ENCODE data around the gene BEND7.

BEND7 gene

GRCh38 chr10:13514296-13514695, 14.5 kb downstream of the BEND7 start:
- Histone ChIP-seq H3K4me1 (ENCODE audit: insufficient read depth, low read length) (peaks cover 6% of the 10 kb centered on the region), H3K36me3 (ENCODE audit: insufficient read depth, low read length) (peaks cover 6% of the 10 kb centered on the region), H3K27me3 (ENCODE audit: insufficient read depth, low read length) (no peaks in the 10 kb centered on the region), H3K9me3 (ENCODE audit: low read length) (no peaks in the 10 kb centered on the region), H2AFZ (ENCODE audit: low read depth, low read length) (no peak overlapping the region), H3K4me3 (ENCODE audit: low read length) (no peak overlapping the region)

- Histone ChIP-seq H3K36me3 (ENCODE audit: insufficient read depth, low read length) (peaks cover 2% of the 10 kb centered on the region), H3K4me3 (ENCODE audit: low read length) (no peak overlapping the region), H3K9me3 (ENCODE audit: low read length) (no peaks in the 10 kb centered on the region), H3K4me1 (ENCODE audit: insufficient read depth, low read length) (peaks cover 6% of the 10 kb centered on the region), H3K27me3 (ENCODE audit: insufficient read depth, low read length) (no peaks in the 10 kb centered on the region), H2AFZ (ENCODE audit: low read depth, low read length) (no peak overlapping the region)
Observed at GRCh38 chr10:13512564-13512963, 16.2 kb downstream of the BEND7 start.

DNA sequence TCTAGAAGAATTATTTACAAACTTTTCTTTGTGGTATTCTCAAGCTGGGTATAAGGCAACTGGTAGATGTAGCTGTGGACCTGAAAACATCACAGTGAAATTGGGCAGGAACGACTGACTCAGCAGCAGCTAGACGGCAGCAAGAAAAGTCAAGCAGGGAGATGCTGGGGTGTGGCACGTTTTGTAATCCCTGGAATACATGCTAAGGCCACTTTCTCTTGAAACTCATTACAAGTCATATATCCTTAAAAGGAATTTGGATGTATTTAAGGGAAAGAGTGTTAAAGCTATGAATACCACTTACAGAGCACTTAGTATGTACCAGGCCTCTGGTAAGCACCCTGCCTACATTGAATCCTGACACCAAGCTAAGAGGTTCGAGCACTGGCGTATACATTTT, 17.4 kb downstream of the BEND7 start:
- no peak overlapping the region for H3K4me3 ChIP-seq (ENCODE audit: low read length)
- no peaks in the 10 kb centered on the region for H3K27me3 ChIP-seq (ENCODE audit: insufficient read depth, low read length)
- no peak overlapping the region for H2AFZ ChIP-seq (ENCODE audit: low read depth, low read length)
- H3K36me3 ChIP-seq (ENCODE audit: insufficient read depth, low read length), result peaks cover 2% of the 10 kb centered on the region
- H3K9me3 ChIP-seq (ENCODE audit: low read length), result no peaks in the 10 kb centered on the region
- peaks cover 6% of the 10 kb centered on the region for H3K4me1 ChIP-seq (ENCODE audit: insufficient read depth, low read length)

DNA sequence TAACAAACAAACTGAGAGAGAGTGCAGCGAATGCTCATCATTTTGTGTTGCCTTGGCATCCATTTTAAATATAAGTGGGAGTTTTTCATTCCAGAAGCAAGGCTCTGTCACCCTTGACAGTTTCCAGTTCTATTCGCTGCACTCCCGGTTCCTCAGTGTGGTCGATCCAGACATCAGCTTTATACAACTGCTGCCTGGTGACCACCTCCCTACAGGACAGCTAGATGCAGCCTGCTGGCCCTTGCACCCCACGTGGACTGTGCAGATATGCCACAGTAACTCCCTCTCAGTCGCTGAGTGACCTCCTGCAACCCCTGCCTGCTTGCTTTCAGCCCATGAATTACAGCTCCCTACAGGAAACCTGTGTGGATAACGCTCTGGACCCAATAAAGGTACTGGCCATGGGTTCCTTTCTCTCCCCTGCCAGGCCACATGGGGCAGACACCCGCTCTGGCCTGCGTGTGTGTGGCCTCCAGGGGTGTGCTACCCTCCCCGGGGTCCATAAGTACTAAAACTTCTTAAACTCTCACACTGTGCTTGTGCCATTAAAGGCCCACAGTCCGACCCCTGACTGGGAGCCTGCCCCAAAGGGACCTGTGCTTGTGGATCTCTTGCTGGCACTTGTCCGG, 23.6 kb downstream of the BEND7 start:
- H3K4me3 ChIP-seq (ENCODE audit: low read length), result no peak overlapping the region
- peaks cover 6% of the 10 kb centered on the region for H3K36me3 ChIP-seq (ENCODE audit: insufficient read depth, low read length)
- H3K27me3 ChIP-seq (ENCODE audit: insufficient read depth, low read length), result no peaks in the 10 kb centered on the region
- H3K4me1 ChIP-seq (ENCODE audit: insufficient read depth, low read length), result peaks cover 8% of the 10 kb centered on the region
- peaks cover 1% of the 10 kb centered on the region for H3K9me3 ChIP-seq (ENCODE audit: low read length)
- H2AFZ ChIP-seq (ENCODE audit: low read depth, low read length), result no peak overlapping the region

DNA sequence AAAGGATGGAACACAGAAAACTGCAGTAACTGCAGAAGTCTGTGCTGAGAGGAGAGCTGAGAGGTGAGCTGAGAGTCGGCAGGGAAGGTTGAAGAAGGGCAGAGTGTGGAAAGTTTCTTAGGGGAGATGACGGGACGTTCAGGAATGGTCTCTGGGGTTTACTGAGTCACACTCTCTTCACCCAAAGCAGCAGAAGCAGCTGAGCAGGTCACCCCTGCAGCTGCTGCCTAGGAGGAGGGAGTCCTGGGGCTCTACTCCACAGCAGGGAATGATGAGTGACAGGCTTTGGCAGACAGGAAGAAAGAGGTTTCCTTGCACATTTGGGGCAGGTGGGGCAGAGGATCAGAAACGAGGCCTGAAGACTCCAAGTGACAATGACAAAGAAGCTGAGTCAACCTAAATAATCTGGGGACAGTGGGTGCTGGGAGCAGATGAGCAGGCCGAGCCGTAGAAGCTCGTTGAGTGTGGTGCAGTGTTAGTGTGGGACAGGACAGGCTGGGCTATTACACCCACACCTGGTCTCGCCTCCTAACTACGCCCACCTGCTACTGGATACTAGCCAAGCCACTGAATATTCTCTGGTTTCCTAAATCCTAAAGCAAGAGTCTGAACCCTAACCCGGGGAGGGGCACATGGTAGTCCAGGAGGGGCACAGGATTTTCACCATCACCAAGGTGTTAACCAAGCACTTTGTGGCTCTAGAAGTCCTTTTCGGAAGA, 24.9 kb downstream of the BEND7 start:
- H3K4me1 ChIP-seq (ENCODE audit: insufficient read depth, low read length), result peaks cover 8% of the 10 kb centered on the region
- H3K27me3 ChIP-seq (ENCODE audit: insufficient read depth, low read length), result no peaks in the 10 kb centered on the region
- H3K4me3 ChIP-seq (ENCODE audit: low read length), result no peak overlapping the region
- H2AFZ ChIP-seq (ENCODE audit: low read depth, low read length), result no peak overlapping the region
- peaks cover 1% of the 10 kb centered on the region for H3K9me3 ChIP-seq (ENCODE audit: low read length)
- peaks cover 12% of the 10 kb centered on the region for H3K36me3 ChIP-seq (ENCODE audit: insufficient read depth, low read length)

DNA sequence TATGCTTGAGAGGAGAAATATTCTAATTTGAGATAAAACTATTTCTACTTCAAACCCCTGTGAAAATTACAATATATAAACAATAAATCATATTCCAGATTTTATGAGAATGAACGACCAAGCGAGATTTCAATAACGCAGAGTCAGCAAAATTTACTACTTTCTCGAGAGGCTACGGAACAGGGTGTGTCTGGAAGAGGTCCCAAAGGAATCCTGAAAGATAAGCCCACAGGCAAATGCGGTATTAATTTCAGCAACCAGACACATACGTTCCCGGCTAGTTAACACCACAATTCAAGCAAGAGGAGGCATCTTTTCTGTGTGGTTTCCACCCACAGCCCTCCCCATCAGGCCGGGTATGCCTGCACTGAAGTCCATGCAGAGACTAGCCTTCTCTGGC, 26.4 kb downstream of the BEND7 start:
- Histone ChIP-seq H3K4me3 (ENCODE audit: low read length) (no peak overlapping the region), H3K27me3 (ENCODE audit: insufficient read depth, low read length) (no peaks in the 10 kb centered on the region), H2AFZ (ENCODE audit: low read depth, low read length) (no peak overlapping the region), H3K9me3 (ENCODE audit: low read length) (peaks cover 1% of the 10 kb centered on the region), H3K4me1 (ENCODE audit: insufficient read depth, low read length) (peaks cover 10% of the 10 kb centered on the region), H3K36me3 (ENCODE audit: insufficient read depth, low read length) (peaks cover 15% of the 10 kb centered on the region)

DNA sequence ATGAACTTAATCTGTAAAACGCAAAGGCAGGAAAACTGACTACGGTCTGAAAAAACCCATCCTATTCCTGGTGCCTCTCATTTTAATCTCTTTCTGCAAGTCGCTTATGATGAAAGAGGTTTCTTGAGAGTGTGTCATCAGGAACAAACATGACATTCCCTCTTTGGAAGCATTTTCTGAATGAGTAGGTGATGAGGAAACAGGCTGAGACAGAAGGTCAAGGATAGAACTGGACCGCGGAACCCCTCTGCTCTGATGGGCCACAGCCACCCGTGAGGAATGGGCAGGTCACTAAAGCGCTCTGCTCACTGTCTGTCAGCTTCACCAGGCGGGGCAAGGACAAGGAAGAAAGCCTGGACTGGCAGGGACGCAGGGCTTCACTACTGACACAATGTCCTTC, 28.6 kb downstream of the BEND7 start:
- no peaks in the 10 kb centered on the region for H3K27me3 ChIP-seq (ENCODE audit: insufficient read depth, low read length)
- H2AFZ ChIP-seq (ENCODE audit: low read depth, low read length), result no peak overlapping the region
- H3K4me1 ChIP-seq (ENCODE audit: insufficient read depth, low read length), result peaks cover 21% of the 10 kb centered on the region
- H3K36me3 ChIP-seq (ENCODE audit: insufficient read depth, low read length), result peaks cover 20% of the 10 kb centered on the region
- peaks cover 1% of the 10 kb centered on the region for H3K9me3 ChIP-seq (ENCODE audit: low read length)
- no peak overlapping the region for H3K4me3 ChIP-seq (ENCODE audit: low read length)

DNA sequence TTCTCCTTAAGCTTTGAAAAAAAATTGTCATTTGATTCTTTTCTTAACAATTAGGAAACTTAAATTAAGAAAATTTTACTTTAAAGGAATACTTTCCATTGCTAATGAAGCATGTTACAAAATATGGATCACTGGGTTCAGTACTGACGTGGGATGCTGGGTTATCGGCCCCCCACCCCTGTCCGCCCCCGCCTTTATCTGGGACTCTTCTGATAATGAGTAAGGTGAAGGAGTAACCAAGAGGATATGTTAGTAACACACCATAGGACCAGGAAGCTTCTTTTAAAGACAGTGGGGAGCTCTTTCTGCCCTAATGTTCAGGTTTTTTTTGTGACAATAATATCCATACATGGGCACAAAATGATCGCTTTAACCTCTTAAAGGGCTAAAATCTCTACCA, 29.7 kb downstream of the BEND7 start:
- H3K4me3 ChIP-seq (ENCODE audit: low read length), result no peak overlapping the region
- no peaks in the 10 kb centered on the region for H3K27me3 ChIP-seq (ENCODE audit: insufficient read depth, low read length)
- H3K4me1 ChIP-seq (ENCODE audit: insufficient read depth, low read length), result peaks cover 16% of the 10 kb centered on the region
- peaks cover 20% of the 10 kb centered on the region for H3K36me3 ChIP-seq (ENCODE audit: insufficient read depth, low read length)
- H2AFZ ChIP-seq (ENCODE audit: low read depth, low read length), result no peak overlapping the region
- peaks cover 1% of the 10 kb centered on the region for H3K9me3 ChIP-seq (ENCODE audit: low read length)

DNA sequence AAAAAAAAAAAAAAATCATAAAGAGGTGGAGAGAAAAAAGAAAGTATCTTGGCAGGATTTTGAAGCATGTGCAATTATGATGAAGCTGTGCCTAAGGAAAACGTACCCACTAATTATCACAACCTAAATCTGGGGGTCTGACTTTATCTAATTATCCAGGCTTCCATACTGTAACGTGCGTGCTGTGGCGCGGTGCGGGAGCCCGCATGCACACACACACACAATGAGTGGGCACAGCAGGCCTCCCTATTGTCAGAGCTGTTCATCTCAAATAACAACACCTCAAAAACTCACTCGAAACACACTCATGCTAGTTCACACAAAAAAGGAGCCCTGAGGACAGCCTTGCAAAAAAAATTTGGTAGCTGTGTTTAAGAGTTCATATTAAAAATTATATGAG, 31.9 kb downstream of the BEND7 start:
- Histone ChIP-seq H3K36me3 (ENCODE audit: insufficient read depth, low read length) (peaks cover 27% of the 10 kb centered on the region), H2AFZ (ENCODE audit: low read depth, low read length) (no peak overlapping the region), H3K27me3 (ENCODE audit: insufficient read depth, low read length) (no peaks in the 10 kb centered on the region), H3K4me3 (ENCODE audit: low read length) (no peak overlapping the region), H3K4me1 (ENCODE audit: insufficient read depth, low read length) (peaks cover 16% of the 10 kb centered on the region), H3K9me3 (ENCODE audit: low read length) (peaks cover 1% of the 10 kb centered on the region)

DNA sequence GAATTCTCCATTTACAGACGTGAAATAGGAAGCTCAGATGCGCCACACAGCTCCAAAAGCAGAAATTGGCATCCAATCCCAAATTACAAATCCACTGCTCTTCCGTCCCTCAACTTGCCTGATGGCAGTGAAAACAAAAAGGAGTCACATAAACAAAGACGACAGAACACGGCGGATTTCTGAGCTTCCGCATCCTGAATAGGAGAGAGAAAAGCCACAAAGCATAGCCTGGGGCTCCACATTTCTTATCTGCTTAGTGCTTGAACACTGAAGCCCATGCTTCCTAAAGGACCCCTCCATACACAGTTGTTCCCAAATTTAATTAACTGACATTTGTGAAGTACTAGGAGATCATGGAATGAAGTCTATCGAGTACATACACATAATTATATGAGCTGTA, 32.6 kb downstream of the BEND7 start:
- no peaks in the 10 kb centered on the region for H3K27me3 ChIP-seq (ENCODE audit: insufficient read depth, low read length)

DNA sequence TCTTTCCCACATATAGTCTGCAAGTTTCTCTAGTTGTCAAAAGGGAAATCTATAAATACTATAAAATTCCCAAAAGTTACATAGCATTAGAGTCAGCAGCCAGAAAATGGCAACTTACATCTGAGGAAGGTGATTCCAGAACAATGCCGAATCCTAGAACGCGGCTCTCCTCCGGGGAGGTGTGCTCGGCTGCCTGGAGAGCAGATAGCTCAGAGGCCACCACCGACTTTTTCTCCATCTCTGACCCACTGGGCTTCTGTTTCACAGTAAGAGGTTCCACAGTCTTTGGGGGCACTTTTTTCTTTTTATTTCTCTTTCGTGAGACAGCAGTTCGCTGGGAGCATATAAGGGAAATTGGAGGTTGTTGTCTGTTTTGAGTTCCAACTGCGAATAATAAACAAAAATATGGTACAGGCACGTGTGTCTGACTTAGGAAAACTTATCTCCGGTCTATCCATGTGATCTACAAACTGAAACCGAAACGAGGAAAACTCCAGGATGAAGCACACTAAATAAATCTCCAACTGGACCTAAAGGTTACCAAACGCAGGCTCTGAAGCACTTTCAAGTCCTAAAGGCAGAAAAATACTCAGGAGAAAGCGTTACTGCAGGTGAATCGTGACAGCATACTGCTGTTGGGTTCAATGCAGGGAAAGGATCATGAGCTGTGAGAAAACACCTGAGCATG, 36.2 kb downstream of the BEND7 start:
- Histone ChIP-seq H3K4me1 (ENCODE audit: insufficient read depth, low read length) (peaks cover 34% of the 10 kb centered on the region), H3K9me3 (ENCODE audit: low read length) (no peaks in the 10 kb centered on the region), H3K27me3 (ENCODE audit: insufficient read depth, low read length) (no peaks in the 10 kb centered on the region), H2AFZ (ENCODE audit: low read depth, low read length) (no peak overlapping the region), H3K4me3 (ENCODE audit: low read length) (no peak overlapping the region), H3K36me3 (ENCODE audit: insufficient read depth, low read length) (peaks cover 12% of the 10 kb centered on the region)

More for the DNA sequence above, 32.6 kb downstream of the BEND7 start:
- Histone ChIP-seq H3K9me3 (ENCODE audit: low read length) (peaks cover 1% of the 10 kb centered on the region), H3K4me1 (ENCODE audit: insufficient read depth, low read length) (peaks cover 16% of the 10 kb centered on the region), H2AFZ (ENCODE audit: low read depth, low read length) (no peak overlapping the region), H3K36me3 (ENCODE audit: insufficient read depth, low read length) (peaks cover 27% of the 10 kb centered on the region), H3K4me3 (ENCODE audit: low read length) (no peak overlapping the region)

- H3K4me1 ChIP-seq (ENCODE audit: insufficient read depth, low read length), result peaks cover 26% of the 10 kb centered on the region
- H3K27me3 ChIP-seq (ENCODE audit: insufficient read depth, low read length), result no peaks in the 10 kb centered on the region
- no peaks in the 10 kb centered on the region for H3K9me3 ChIP-seq (ENCODE audit: low read length)
- no peak overlapping the region for H3K4me3 ChIP-seq (ENCODE audit: low read length)
- H2AFZ ChIP-seq (ENCODE audit: low read depth, low read length), result no peak overlapping the region
- peaks cover 12% of the 10 kb centered on the region for H3K36me3 ChIP-seq (ENCODE audit: insufficient read depth, low read length)
Observed at GRCh38 chr10:13491747-13492360, 37.0 kb downstream of the BEND7 start.

DNA sequence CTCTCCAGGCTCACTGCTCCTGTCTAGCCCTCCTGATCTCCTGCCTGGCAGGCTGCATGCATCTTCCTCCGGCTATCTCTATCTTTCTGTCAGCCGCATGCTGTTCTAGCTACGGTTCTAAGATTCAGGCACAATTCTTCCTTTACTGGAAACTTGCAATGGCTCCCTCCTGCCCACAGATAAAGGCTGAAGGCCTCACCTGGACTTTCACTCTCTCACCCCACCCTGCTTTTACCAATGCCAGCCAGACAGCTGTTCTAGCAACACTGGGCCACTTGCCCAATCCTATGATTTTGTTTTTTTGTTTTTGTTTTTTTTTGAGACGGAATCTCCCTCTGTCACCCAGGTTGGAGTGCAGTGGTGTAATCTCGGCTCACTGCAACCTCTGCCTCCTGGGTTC, 38.3 kb downstream of the BEND7 start:
- no peak overlapping the region for H3K4me3 ChIP-seq (ENCODE audit: low read length)
- H3K4me1 ChIP-seq (ENCODE audit: insufficient read depth, low read length), result peaks cover 18% of the 10 kb centered on the region
- no peak overlapping the region for H2AFZ ChIP-seq (ENCODE audit: low read depth, low read length)

More for the DNA sequence above, 38.3 kb downstream of the BEND7 start:
- Histone ChIP-seq H3K27me3 (ENCODE audit: insufficient read depth, low read length) (no peaks in the 10 kb centered on the region), H3K9me3 (ENCODE audit: low read length) (no peaks in the 10 kb centered on the region), H3K36me3 (ENCODE audit: insufficient read depth, low read length) (peaks cover 7% of the 10 kb centered on the region)

Measured in neuron (in vitro differentiated cells).